ENCODE data around the gene OR10AG1. TPM values are rescaled to one million over a fixed set of nuclear protein-coding genes. Genes with fewer than 3 reads are reported as not detected.

The OR10AG1 gene
- total RNA-seq, 4 donors from 2014 or later: not detected

Other genes starting within 250 kb of the OR10AG1 start
- not detected for gene OR5D13, start 196.5 kb downstream of the OR10AG1 start, total RNA-seq
- not detected for gene OR5D14, start 174.4 kb downstream of the OR10AG1 start, total RNA-seq
- gene OR5L1, start 158.6 kb downstream of the OR10AG1 start, total RNA-seq: not detected
- gene OR5D18, start 150.3 kb downstream of the OR10AG1 start, total RNA-seq: not detected
- not detected for gene OR5L2, start 142.7 kb downstream of the OR10AG1 start, total RNA-seq
- gene OR5D16, start 131.2 kb downstream of the OR10AG1 start, total RNA-seq: not detected
- not detected for gene TRIM51, start 86.6 kb downstream of the OR10AG1 start, total RNA-seq
- not detected for gene OR5W2, start 55.4 kb downstream of the OR10AG1 start, total RNA-seq
- gene OR5I1, start 33.5 kb downstream of the OR10AG1 start, total RNA-seq: not detected
- not detected for gene OR5F1, start 24.7 kb upstream of the OR10AG1 start, total RNA-seq
- gene OR5AS1, start 57.7 kb upstream of the OR10AG1 start, total RNA-seq: not detected
- not detected for gene OR8I2, start 123.4 kb upstream of the OR10AG1 start, total RNA-seq
- gene OR8H2, start 133.7 kb upstream of the OR10AG1 start, total RNA-seq: not detected
- gene OR8H3, start 152.4 kb upstream of the OR10AG1 start, total RNA-seq: not detected
- gene OR8J3, start 170.3 kb upstream of the OR10AG1 start, total RNA-seq: not detected
- not detected for gene OR8K5, start 190.4 kb upstream of the OR10AG1 start, total RNA-seq
- not detected for gene OR5J2, start 206.7 kb upstream of the OR10AG1 start, total RNA-seq

All from lower leg skin (tissue), 4 donors.